ENCODE measurements around the gene MEIOC.

DNA sequence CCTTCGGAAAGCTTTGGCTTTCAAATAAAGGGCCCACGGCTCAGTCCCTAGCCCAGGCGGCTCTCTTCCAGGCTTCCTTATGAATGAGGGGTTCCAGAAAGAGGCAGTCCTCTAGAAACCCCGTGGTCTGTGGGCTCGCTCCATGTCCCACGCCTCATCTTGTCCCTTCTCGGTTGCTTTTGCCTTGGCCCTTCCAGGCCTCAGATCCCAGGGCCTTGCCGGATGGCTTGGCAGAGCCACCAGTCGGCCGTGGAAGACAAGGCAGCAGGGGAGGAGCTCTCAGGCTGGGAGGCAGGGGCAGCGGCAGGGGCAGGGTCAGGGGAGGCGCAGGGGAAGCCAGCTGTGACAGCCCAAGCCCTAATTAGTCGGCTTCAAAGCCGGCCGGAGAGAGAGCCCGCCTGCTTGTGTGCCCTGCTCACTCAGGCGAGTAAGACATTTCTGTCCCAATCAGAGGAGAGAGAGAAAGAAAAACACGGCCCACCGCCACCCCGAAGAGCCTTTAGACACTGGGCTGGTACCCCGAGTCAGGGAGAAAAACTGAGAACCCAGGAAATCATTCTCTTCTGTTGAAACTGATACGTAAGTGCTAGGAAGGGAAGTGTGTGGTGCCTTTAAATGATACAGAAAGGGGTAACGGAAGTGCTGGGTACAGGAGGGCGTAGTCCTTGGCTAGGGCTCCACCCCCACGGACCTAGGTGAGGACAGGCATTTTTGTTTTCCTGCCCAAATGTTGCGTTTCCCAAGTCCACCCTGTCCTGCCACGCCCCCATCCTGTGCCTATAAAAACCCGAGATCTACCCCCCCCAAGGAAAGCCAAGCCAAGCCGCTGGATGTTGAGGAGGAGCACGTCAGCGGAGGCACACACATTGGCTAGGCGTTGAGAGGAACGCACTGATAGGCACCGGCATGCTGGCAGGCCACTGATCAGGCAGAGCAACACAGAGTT, 27.8 kb upstream of the MEIOC start:
- TF ChIP-seq, protein P1, sequence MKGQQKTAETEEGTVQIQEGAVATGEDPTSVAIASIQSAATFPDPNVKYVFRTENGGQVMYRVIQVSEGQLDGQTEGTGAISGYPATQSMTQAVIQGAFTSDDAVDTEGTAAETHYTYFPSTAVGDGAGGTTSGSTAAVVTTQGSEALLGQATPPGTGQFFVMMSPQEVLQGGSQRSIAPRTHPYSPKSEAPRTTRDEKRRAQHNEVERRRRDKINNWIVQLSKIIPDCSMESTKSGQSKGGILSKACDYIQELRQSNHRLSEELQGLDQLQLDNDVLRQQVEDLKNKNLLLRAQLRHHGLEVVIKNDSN (CRISPR knock-in tag; IDR thresholded peaks at IDR 0.05), result no peak
- TF ChIP-seq, protein P2, sequence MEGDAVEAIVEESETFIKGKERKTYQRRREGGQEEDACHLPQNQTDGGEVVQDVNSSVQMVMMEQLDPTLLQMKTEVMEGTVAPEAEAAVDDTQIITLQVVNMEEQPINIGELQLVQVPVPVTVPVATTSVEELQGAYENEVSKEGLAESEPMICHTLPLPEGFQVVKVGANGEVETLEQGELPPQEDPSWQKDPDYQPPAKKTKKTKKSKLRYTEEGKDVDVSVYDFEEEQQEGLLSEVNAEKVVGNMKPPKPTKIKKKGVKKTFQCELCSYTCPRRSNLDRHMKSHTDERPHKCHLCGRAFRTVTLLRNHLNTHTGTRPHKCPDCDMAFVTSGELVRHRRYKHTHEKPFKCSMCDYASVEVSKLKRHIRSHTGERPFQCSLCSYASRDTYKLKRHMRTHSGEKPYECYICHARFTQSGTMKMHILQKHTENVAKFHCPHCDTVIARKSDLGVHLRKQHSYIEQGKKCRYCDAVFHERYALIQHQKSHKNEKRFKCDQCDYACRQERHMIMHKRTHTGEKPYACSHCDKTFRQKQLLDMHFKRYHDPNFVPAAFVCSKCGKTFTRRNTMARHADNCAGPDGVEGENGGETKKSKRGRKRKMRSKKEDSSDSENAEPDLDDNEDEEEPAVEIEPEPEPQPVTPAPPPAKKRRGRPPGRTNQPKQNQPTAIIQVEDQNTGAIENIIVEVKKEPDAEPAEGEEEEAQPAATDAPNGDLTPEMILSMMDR (IDR thresholded peaks at IDR 0.05), result no peak
- TF ChIP-seq FOXP1 (CRISPR knock-in tag; IDR thresholded peaks at IDR 0.05; ENCODE audit: borderline replicate concordance) (no peak), KAT7 (CRISPR knock-in tag; IDR thresholded peaks at IDR 0.05; ENCODE audit: borderline replicate concordance) (no peak), TEAD4 (CRISPR knock-in tag; IDR thresholded peaks at IDR 0.05) (no peak), SP1 (CRISPR knock-in tag; conservative IDR thresholded peaks at IDR 0.05) (peak; percentile 52; the same call in 1 of the 2 replicates), SMAD3 (CRISPR knock-in tag; IDR thresholded peaks at IDR 0.05; ENCODE audit: borderline replicate concordance) (no peak), NFYB (CRISPR knock-in tag; conservative IDR thresholded peaks at IDR 0.05; ENCODE audit: low read depth) (no peak), FOXJ3 (CRISPR knock-in tag; IDR thresholded peaks at IDR 0.05; ENCODE audit: borderline replicate concordance) (no peak)
- TF ChIP-seq, protein P3, sequence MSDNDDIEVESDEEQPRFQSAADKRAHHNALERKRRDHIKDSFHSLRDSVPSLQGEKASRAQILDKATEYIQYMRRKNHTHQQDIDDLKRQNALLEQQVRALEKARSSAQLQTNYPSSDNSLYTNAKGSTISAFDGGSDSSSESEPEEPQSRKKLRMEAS (CRISPR knock-in tag; IDR thresholded peaks at IDR 0.05), result 0 out of 2 replicates have a peak, but pooled peaks have one; percentile 39
- TF ChIP-seq, protein P4, sequence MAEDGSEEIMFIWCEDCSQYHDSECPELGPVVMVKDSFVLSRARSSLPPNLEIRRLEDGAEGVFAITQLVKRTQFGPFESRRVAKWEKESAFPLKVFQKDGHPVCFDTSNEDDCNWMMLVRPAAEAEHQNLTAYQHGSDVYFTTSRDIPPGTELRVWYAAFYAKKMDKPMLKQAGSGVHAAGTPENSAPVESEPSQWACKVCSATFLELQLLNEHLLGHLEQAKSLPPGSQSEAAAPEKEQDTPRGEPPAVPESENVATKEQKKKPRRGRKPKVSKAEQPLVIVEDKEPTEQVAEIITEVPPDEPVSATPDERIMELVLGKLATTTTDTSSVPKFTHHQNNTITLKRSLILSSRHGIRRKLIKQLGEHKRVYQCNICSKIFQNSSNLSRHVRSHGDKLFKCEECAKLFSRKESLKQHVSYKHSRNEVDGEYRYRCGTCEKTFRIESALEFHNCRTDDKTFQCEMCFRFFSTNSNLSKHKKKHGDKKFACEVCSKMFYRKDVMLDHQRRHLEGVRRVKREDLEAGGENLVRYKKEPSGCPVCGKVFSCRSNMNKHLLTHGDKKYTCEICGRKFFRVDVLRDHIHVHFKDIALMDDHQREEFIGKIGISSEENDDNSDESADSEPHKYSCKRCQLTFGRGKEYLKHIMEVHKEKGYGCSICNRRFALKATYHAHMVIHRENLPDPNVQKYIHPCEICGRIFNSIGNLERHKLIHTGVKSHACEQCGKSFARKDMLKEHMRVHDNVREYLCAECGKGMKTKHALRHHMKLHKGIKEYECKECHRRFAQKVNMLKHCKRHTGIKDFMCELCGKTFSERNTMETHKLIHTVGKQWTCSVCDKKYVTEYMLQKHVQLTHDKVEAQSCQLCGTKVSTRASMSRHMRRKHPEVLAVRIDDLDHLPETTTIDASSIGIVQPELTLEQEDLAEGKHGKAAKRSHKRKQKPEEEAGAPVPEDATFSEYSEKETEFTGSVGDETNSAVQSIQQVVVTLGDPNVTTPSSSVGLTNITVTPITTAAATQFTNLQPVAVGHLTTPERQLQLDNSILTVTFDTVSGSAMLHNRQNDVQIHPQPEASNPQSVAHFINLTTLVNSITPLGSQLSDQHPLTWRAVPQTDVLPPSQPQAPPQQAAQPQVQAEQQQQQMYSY (CRISPR knock-in tag; IDR thresholded peaks at IDR 0.05), result no peak
- TF ChIP-seq, protein P5, sequence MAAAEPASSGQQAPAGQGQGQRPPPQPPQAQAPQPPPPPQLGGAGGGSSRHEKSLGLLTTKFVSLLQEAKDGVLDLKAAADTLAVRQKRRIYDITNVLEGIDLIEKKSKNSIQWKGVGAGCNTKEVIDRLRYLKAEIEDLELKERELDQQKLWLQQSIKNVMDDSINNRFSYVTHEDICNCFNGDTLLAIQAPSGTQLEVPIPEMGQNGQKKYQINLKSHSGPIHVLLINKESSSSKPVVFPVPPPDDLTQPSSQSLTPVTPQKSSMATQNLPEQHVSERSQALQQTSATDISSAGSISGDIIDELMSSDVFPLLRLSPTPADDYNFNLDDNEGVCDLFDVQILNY (CRISPR knock-in tag; IDR thresholded peaks at IDR 0.05), result no peak
- TF ChIP-seq, protein P6, sequence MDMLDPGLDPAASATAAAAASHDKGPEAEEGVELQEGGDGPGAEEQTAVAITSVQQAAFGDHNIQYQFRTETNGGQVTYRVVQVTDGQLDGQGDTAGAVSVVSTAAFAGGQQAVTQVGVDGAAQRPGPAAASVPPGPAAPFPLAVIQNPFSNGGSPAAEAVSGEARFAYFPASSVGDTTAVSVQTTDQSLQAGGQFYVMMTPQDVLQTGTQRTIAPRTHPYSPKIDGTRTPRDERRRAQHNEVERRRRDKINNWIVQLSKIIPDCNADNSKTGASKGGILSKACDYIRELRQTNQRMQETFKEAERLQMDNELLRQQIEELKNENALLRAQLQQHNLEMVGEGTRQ (CRISPR knock-in tag; IDR thresholded peaks at IDR 0.05), result no peak

Data from WTC11 (cell line).